Keratinocyte (primary cell): ENCODE measurements around the gene POFUT2. TPM values are rescaled to one million over a fixed set of nuclear protein-coding genes. Genes with fewer than 3 reads are reported as not detected.

Source experiments
- DNase-seq: peaks from one replicate; pipeline ENCODE4 v3.0.0-alpha.2; 2011; ENCODE audit warnings: low read depth, missing footprints, low spot score
- FAIRE-seq: peaks from 2 replicates; lab custom pipeline; 2011; peaks lifted over from hg19 to GRCh38; lab: Jason Lieb, UNC
- H2AFZ ChIP-seq: 2 replicates; pipeline ENCODE4 v1.6.0; 2012; ENCODE audit warnings: low read length, control low read depth, inconsistent platforms; ENCODE audit not compliant: control insufficient read depth
- H3K27ac ChIP-seq: 2 replicates; pipeline ENCODE4 v1.5.1; 2011; ENCODE audit warnings: low read length; ENCODE audit not compliant: control insufficient read depth, insufficient read depth
- H3K27me3 ChIP-seq: 3 replicates; pipeline ENCODE4 v1.6.0; 2011; ENCODE audit warnings: low read length; ENCODE audit not compliant: control insufficient read depth, insufficient read depth; ENCODE audit errors: extremely low read depth
- H3K36me3 ChIP-seq, 2 experiments: 2 replicates in 1 of 2; 3 replicates in 1 of 2; pipeline ENCODE4 v1.5.1; 2011; ENCODE audit warnings: low read length in 2 of 2, mild to moderate bottlenecking in 1 of 2; ENCODE audit not compliant: control insufficient read depth in 2 of 2, insufficient read depth in 2 of 2; ENCODE audit errors: extremely low read depth in 1 of 2
- H3K4me1 ChIP-seq: 3 replicates; pipeline ENCODE4 v1.5.1; 2011; ENCODE audit warnings: low read length; ENCODE audit not compliant: control insufficient read depth, insufficient read depth; ENCODE audit errors: extremely low read depth
- H3K4me2 ChIP-seq: 3 replicates; pipeline ENCODE4 v1.6.0; 2011; ENCODE audit warnings: low read depth, low read length; ENCODE audit not compliant: control insufficient read depth, insufficient read depth; ENCODE audit errors: extremely low read depth
- H3K4me3 ChIP-seq, 3 experiments: fragments of 200-600 bp in 1 of 3; sonication (generic) in 1 of 3; 2 replicates in 2 of 3; 3 replicates in 1 of 3; pipeline ENCODE4 v1.5.1; 2011 to 2016; ENCODE audit warnings: low read length in 3 of 3, mild to moderate bottlenecking in 3 of 3, control low read depth in 2 of 3, inconsistent platforms in 1 of 3, low read depth in 1 of 3, mixed read lengths in 1 of 3, mixed run types in 1 of 3, moderate library complexity in 1 of 3; ENCODE audit not compliant: control insufficient read depth in 2 of 3, insufficient read depth in 2 of 3; ENCODE audit errors: extremely low read depth in 1 of 3
- H3K79me2 ChIP-seq: 2 replicates; pipeline ENCODE4 v1.6.0; 2012; ENCODE audit warnings: low read length; ENCODE audit not compliant: control insufficient read depth, insufficient read depth
- H3K9ac ChIP-seq: 3 replicates; pipeline ENCODE4 v1.6.0; 2011; ENCODE audit warnings: low read length; ENCODE audit not compliant: control insufficient read depth, insufficient read depth; ENCODE audit errors: extremely low read depth
- H3K9me1 ChIP-seq: 3 replicates; pipeline ENCODE4 v1.6.0; 2011; ENCODE audit warnings: low read length; ENCODE audit not compliant: control insufficient read depth, insufficient read depth; ENCODE audit errors: extremely low read depth
- H3K9me3 ChIP-seq: 2 replicates; pipeline ENCODE4 v1.5.1; 2012; ENCODE audit warnings: low read depth, low read length; ENCODE audit not compliant: control insufficient read depth
- H4K20me1 ChIP-seq: 3 replicates; pipeline ENCODE4 v1.6.0; 2011; ENCODE audit warnings: low read length; ENCODE audit not compliant: control insufficient read depth, insufficient read depth; ENCODE audit errors: extremely low read depth
- EZH2 ChIP-seq: IDR thresholded peaks from one replicate; pipeline ENCODE4 v1.6.1; 2012; ENCODE audit warnings: inconsistent platforms, mild to moderate bottlenecking, low read length, moderate library complexity
- dilution Hi-C: fragments of 300-500 bp; cut with MboI; formaldehyde crosslinking; loops from one replicate; pipeline ENCODE4 v1.7.0; 2020; ENCODE audit warnings: low sequenced_read_pairs; ENCODE audit not compliant: extremely low pct_ligation_motif_present
- polyA plus RNA-seq, 5 experiments: library from polyadenylated mRNA; depleted of rRNA in 3 of 5; stranded (reverse) in 3 of 5; stranded (forward) in 1 of 5; unstranded in 1 of 5; fragments of >200 nt; gene quantifications; 1 replicate in 1 of 5; 2 replicates in 3 of 5; 3 replicates in 1 of 5; pipeline versions ENCODE4 v1.2.1 to v1.2.3, GENCODE V29; 2011 to 2012; ENCODE audit warnings: missing spikeins in 2 of 5, low read depth in 1 of 5, low replicate concordance in 1 of 5
- TF ChIP-seq, protein P1 (sequence below), 3 experiments: IDR thresholded peaks in 1 of 3; conservative IDR thresholded peaks in 1 of 3; optimal IDR thresholded peaks in 1 of 3; 2 replicates in 2 of 3; 3 replicates in 1 of 3; pipeline versions ENCODE3 to v1.5.1; 2011; ENCODE audit warnings: low read length in 3 of 3, mild to moderate bottlenecking in 3 of 3, moderate library complexity in 2 of 3, control low read depth in 1 of 3, inconsistent platforms in 1 of 3; ENCODE audit not compliant: insufficient read depth in 2 of 3; ENCODE audit errors: extremely low read depth in 1 of 3

The POFUT2 gene
- polyA plus RNA-seq, 1 donor (not counting 4 experiments of a cell fraction or from before 2014, with no cell fraction given), result 8.8 TPM

DNA sequence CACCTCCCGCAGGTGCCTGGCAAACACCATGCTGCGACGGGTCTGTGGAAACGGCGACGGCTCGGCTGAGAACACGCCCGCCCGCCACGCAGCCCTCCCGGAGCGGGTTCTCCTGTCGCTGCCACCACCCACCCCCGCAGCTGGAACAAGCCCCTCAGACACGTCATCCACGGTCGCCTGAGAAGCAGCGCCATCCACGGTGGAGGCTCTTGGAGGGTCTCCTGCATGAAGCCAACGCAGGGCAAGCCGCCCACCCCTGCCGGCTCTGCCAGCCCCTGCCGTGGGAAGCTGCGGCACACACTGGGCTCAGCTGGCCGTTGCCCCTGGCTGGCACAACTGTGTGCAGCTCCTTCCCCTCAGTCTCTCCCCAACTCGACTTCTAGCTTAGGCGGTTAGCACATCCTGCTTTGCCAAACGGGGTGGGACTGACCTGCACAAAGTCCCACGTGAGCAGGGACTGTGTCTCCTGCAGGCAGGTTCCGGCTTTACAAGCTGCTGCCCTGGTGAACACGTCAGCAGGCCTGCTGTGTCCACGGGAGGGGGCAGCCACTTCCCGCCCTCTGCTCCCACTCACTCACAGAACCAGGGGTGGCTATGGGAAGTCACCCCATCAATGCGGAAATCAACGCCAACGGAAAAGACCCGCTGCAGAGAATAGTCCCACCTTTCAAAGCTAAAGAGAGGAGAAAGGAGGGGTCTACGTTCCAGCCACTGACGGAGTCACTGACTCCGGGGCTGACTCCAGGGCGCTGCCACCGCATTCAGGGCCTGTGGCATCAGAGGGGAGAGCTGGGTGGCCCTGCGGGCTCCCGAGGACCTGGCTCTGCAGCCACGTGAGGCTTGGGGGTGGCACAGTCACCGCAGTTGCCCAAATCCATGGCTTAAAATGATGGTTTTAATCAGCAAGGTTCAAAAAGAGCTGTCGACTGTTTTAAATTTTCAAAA is 10.3 kb downstream of the POFUT2 start:
- peaks cover 6% of the 10 kb centered on the region for H3K79me2 ChIP-seq
- H2AFZ ChIP-seq, result no peak overlapping the region
- H3K4me3 ChIP-seq, result no peak overlapping the region
- H3K4me1 ChIP-seq, result no peaks in the 10 kb centered on the region
- H3K27me3 ChIP-seq, result no peaks in the 10 kb centered on the region
- H3K4me2 ChIP-seq, result no peak overlapping the region
- no peaks in the 10 kb centered on the region for H3K9me3 ChIP-seq
- no peaks in the 10 kb centered on the region for H3K9me1 ChIP-seq
- H3K36me3 ChIP-seq, result peaks cover 15 to 32% of the 10 kb centered on the region in 2 experiments
- H3K9ac ChIP-seq, result no peak overlapping the region
- TF ChIP-seq EZH2, result no peak
- TF ChIP-seq, protein P1, sequence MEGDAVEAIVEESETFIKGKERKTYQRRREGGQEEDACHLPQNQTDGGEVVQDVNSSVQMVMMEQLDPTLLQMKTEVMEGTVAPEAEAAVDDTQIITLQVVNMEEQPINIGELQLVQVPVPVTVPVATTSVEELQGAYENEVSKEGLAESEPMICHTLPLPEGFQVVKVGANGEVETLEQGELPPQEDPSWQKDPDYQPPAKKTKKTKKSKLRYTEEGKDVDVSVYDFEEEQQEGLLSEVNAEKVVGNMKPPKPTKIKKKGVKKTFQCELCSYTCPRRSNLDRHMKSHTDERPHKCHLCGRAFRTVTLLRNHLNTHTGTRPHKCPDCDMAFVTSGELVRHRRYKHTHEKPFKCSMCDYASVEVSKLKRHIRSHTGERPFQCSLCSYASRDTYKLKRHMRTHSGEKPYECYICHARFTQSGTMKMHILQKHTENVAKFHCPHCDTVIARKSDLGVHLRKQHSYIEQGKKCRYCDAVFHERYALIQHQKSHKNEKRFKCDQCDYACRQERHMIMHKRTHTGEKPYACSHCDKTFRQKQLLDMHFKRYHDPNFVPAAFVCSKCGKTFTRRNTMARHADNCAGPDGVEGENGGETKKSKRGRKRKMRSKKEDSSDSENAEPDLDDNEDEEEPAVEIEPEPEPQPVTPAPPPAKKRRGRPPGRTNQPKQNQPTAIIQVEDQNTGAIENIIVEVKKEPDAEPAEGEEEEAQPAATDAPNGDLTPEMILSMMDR (optimal IDR thresholded peaks at IDR 0.05 in 1 of 3, IDR thresholded peaks at IDR 0.05 in 1 of 3, conservative IDR thresholded peaks at IDR 0.05 in 1 of 3; ENCODE audit: extremely low read depth in 1 of 3, insufficient read depth in 2 of 3, low read length in 3 of 3), result no peak
- DNase-seq (no peak), FAIRE-seq (no peak)
- no peaks in the 10 kb centered on the region for H4K20me1 ChIP-seq
- dilution Hi-C loops, result no loop called here
- H3K27ac ChIP-seq, result no peak overlapping the region

DNA sequence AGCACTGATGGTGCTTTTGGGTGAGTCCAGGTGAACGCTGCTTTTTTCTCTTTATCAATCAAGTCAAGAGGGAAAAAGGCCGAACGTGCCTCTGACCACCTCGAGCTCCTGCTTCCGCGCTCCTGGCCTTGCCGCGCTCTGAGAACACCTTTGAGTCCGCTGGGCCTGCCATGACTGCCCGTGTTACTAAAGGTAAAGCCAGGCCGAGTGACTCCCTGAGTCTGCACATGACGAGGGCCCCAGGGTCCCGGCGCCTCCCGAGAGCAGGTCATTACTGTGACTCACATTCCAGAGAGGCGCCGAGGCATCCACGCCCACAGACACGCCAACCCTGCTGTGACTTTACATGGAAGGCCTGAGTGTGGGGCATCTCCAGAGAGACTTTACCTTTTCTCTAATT is 11.1 kb downstream of the POFUT2 start:
- H3K36me3 ChIP-seq, result peaks cover 15 to 28% of the 10 kb centered on the region in 2 experiments
- no peak overlapping the region for H3K4me3 ChIP-seq
- FAIRE-seq (no peak), DNase-seq (no peak)
- dilution Hi-C loops, result no loop called here
- no peak overlapping the region for H3K27ac ChIP-seq
- no peaks in the 10 kb centered on the region for H3K4me1 ChIP-seq
- peaks cover 6% of the 10 kb centered on the region for H3K79me2 ChIP-seq
- no peak overlapping the region for H3K9ac ChIP-seq
- H3K9me1 ChIP-seq, result no peaks in the 10 kb centered on the region
- H3K27me3 ChIP-seq, result no peaks in the 10 kb centered on the region
- H3K4me2 ChIP-seq, result no peak overlapping the region
- no peaks in the 10 kb centered on the region for H3K9me3 ChIP-seq
- H2AFZ ChIP-seq, result no peak overlapping the region
- no peak for TF ChIP-seq EZH2
- TF ChIP-seq, protein P1 (optimal IDR thresholded peaks at IDR 0.05 in 1 of 3, IDR thresholded peaks at IDR 0.05 in 1 of 3, conservative IDR thresholded peaks at IDR 0.05 in 1 of 3; ENCODE audit: extremely low read depth in 1 of 3, insufficient read depth in 2 of 3, low read length in 3 of 3), result no peak
- no peaks in the 10 kb centered on the region for H4K20me1 ChIP-seq
